ENCODE results near the gene ECI1. TPM values are rescaled to one million over a fixed set of nuclear protein-coding genes. Genes with fewer than 3 reads are reported as not detected.
"Not testable (repeated sequence)": the region's sequence is repeated elsewhere in the genome, so short reads cannot be mapped to it uniquely, and the experiment has no call there.

ECI1 gene
- polyA plus RNA-seq, 1 donor = 81.6 TPM

- no CpG with 5 or more reads among the region's 14 CpGs for WGBS (ENCODE audit: insufficient coverage, low lambda C conversion rate)
- H3K27me3 ChIP-seq (ENCODE audit: control insufficient read depth, insufficient read depth, low read length) = peaks cover 15% of the 10 kb centered on the region
- no peaks in the 10 kb centered on the region for H3K9me3 ChIP-seq (ENCODE audit: control insufficient read depth, low read depth, low read length)
- H3K27ac ChIP-seq (ENCODE audit: low read length) = no peak overlapping the region
- H3K4me3 ChIP-seq (ENCODE audit: low read length) = no peak overlapping the region
- peaks cover 3% of the 10 kb centered on the region for H3K36me3 ChIP-seq (ENCODE audit: control insufficient read depth, insufficient read depth, low read length)
- peaks cover 11% of the 10 kb centered on the region for H3K4me1 ChIP-seq (ENCODE audit: control insufficient read depth, insufficient read depth, low read length)
- no peak for DNase-seq
These were observed 20.6 kb upstream of the ECI1 start for GRCh38 chr16:2271848-2272461.

- no peak for DNase-seq
- H3K27ac ChIP-seq (ENCODE audit: low read length) = no peak overlapping the region
- no peaks in the 10 kb centered on the region for H3K9me3 ChIP-seq (ENCODE audit: control insufficient read depth, low read depth, low read length)
- no CpG with 5 or more reads among the region's 15 CpGs for WGBS (ENCODE audit: insufficient coverage, low lambda C conversion rate)
- H3K4me1 ChIP-seq (ENCODE audit: control insufficient read depth, insufficient read depth, low read length) = peaks cover 17% of the 10 kb centered on the region
- no peak overlapping the region for H3K4me3 ChIP-seq (ENCODE audit: low read length)
- peaks cover 4% of the 10 kb centered on the region for H3K36me3 ChIP-seq (ENCODE audit: control insufficient read depth, insufficient read depth, low read length)
- peaks cover 4% of the 10 kb centered on the region for H3K27me3 ChIP-seq (ENCODE audit: control insufficient read depth, insufficient read depth, low read length)
These were observed 19.4 kb upstream of the ECI1 start for GRCh38 chr16:2270588-2271470.

GRCh38 chr16:2270070-2270462 lies 18.7 kb upstream of the ECI1 start:
- no peak overlapping the region for H3K4me3 ChIP-seq (ENCODE audit: low read length)
- no peak for DNase-seq
- H3K36me3 ChIP-seq (ENCODE audit: control insufficient read depth, insufficient read depth, low read length) = peaks cover 6% of the 10 kb centered on the region

GRCh38 chr16:2267913-2268666 lies 16.7 kb upstream of the ECI1 start, which contains the start of gene RNPS1:
TSS of gene RNPS1 (minus strand) at chr16:2268126. CDS start at chr16:2264643, 3,483 bp downstream.
- DNase-seq = peak; percentile 96 to 99
- Histone ChIP-seq H3K4me1 (ENCODE audit: control insufficient read depth, insufficient read depth, low read length) (peaks cover 18% of the 10 kb centered on the region), H3K27ac (ENCODE audit: low read length) (peak within 1 kb of the TSS; percentile 100), H3K27me3 (ENCODE audit: control insufficient read depth, insufficient read depth, low read length) (no peaks in the 10 kb centered on the region), H3K4me3 (ENCODE audit: low read length) (peak within 1 kb of the TSS; percentile 95), H3K36me3 (ENCODE audit: control insufficient read depth, insufficient read depth, low read length) (peaks cover 20% of the 10 kb centered on the region), H3K9me3 (ENCODE audit: control insufficient read depth, low read depth, low read length) (no peaks in the 10 kb centered on the region)
- no CpG with 5 or more reads among the region's 88 CpGs for WGBS (ENCODE audit: insufficient coverage, low lambda C conversion rate)

More at GRCh38 chr16:2270070-2270462, 18.7 kb upstream of the ECI1 start:
- Histone ChIP-seq H3K9me3 (ENCODE audit: control insufficient read depth, low read depth, low read length) (no peaks in the 10 kb centered on the region), H3K27me3 (ENCODE audit: control insufficient read depth, insufficient read depth, low read length) (no peaks in the 10 kb centered on the region), H3K4me1 (ENCODE audit: control insufficient read depth, insufficient read depth, low read length) (peaks cover 18% of the 10 kb centered on the region), H3K27ac (ENCODE audit: low read length) (no peak overlapping the region)
- WGBS (ENCODE audit: insufficient coverage, low lambda C conversion rate) = 80% methylated on average over 1 of the region's 9 CpGs

GRCh38 chr16:2267505-2267912 lies 16.1 kb upstream of the ECI1 start:
- not testable (repeated sequence) for H3K27me3 ChIP-seq (ENCODE audit: control insufficient read depth, insufficient read depth, low read length); DNase-seq; H3K9me3 ChIP-seq (ENCODE audit: control insufficient read depth, low read depth, low read length)
- Histone ChIP-seq H3K4me3 (ENCODE audit: low read length) (peak overlapping the region; percentile 95), H3K27ac (ENCODE audit: low read length) (peak overlapping the region; percentile 100), H3K4me1 (ENCODE audit: control insufficient read depth, insufficient read depth, low read length) (peaks cover 18% of the 10 kb centered on the region), H3K36me3 (ENCODE audit: control insufficient read depth, insufficient read depth, low read length) (peaks cover 26% of the 10 kb centered on the region)
- no CpG with 5 or more reads among the region's 54 CpGs for WGBS (ENCODE audit: insufficient coverage, low lambda C conversion rate)

- H3K9me3 ChIP-seq (ENCODE audit: control insufficient read depth, low read depth, low read length); DNase-seq; H3K27me3 ChIP-seq (ENCODE audit: control insufficient read depth, insufficient read depth, low read length); H3K27ac ChIP-seq (ENCODE audit: low read length): not testable (repeated sequence)
- peaks cover 30% of the 10 kb centered on the region for H3K36me3 ChIP-seq (ENCODE audit: control insufficient read depth, insufficient read depth, low read length)
- no CpG with 5 or more reads among the region's 12 CpGs for WGBS (ENCODE audit: insufficient coverage, low lambda C conversion rate)
- H3K4me1 ChIP-seq (ENCODE audit: control insufficient read depth, insufficient read depth, low read length) = peaks cover 18% of the 10 kb centered on the region
- H3K4me3 ChIP-seq (ENCODE audit: low read length) = peak overlapping the region; percentile 95
These were observed 15.5 kb upstream of the ECI1 start for GRCh38 chr16:2266887-2267286.

- not testable (repeated sequence) for H3K4me3 ChIP-seq (ENCODE audit: low read length); DNase-seq; H3K27ac ChIP-seq (ENCODE audit: low read length); H3K4me1 ChIP-seq (ENCODE audit: control insufficient read depth, insufficient read depth, low read length); H3K27me3 ChIP-seq (ENCODE audit: control insufficient read depth, insufficient read depth, low read length); H3K9me3 ChIP-seq (ENCODE audit: control insufficient read depth, low read depth, low read length)
- peaks cover 59% of the 10 kb centered on the region for H3K36me3 ChIP-seq (ENCODE audit: control insufficient read depth, insufficient read depth, low read length)
- no CpG with 5 or more reads among the region's 14 CpGs for WGBS (ENCODE audit: insufficient coverage, low lambda C conversion rate)
These were observed 11.6 kb upstream of the ECI1 start for GRCh38 chr16:2263026-2263425.

GRCh38 chr16:2260250-2260649 lies 8.9 kb upstream of the ECI1 start:
- no peak overlapping the region for H3K4me3 ChIP-seq (ENCODE audit: low read length)
- no peaks in the 10 kb centered on the region for H3K27me3 ChIP-seq (ENCODE audit: control insufficient read depth, insufficient read depth, low read length)
- H3K36me3 ChIP-seq (ENCODE audit: control insufficient read depth, insufficient read depth, low read length) = peaks cover 83% of the 10 kb centered on the region
- H3K4me1 ChIP-seq (ENCODE audit: control insufficient read depth, insufficient read depth, low read length) = no peaks in the 10 kb centered on the region
- H3K9me3 ChIP-seq (ENCODE audit: control insufficient read depth, low read depth, low read length) = no peaks in the 10 kb centered on the region
- DNase-seq = no peak
- 84% methylated on average over 3 of the region's 8 CpGs for WGBS (ENCODE audit: insufficient coverage, low lambda C conversion rate)
- H3K27ac ChIP-seq (ENCODE audit: low read length) = no peak overlapping the region

GRCh38 chr16:2258530-2258929 lies 7.1 kb upstream of the ECI1 start:
- DNase-seq; H3K4me3 ChIP-seq (ENCODE audit: low read length); H3K27ac ChIP-seq (ENCODE audit: low read length); H3K4me1 ChIP-seq (ENCODE audit: control insufficient read depth, insufficient read depth, low read length); H3K9me3 ChIP-seq (ENCODE audit: control insufficient read depth, low read depth, low read length); H3K27me3 ChIP-seq (ENCODE audit: control insufficient read depth, insufficient read depth, low read length): not testable (repeated sequence)
- WGBS (ENCODE audit: insufficient coverage, low lambda C conversion rate) = no CpG with 5 or more reads among the region's 7 CpGs
- peaks cover 85% of the 10 kb centered on the region for H3K36me3 ChIP-seq (ENCODE audit: control insufficient read depth, insufficient read depth, low read length)

- Histone ChIP-seq H3K4me3 (ENCODE audit: low read length) (no peak overlapping the region), H3K27me3 (ENCODE audit: control insufficient read depth, insufficient read depth, low read length) (no peaks in the 10 kb centered on the region), H3K36me3 (ENCODE audit: control insufficient read depth, insufficient read depth, low read length) (peaks cover 85% of the 10 kb centered on the region), H3K4me1 (ENCODE audit: control insufficient read depth, insufficient read depth, low read length) (no peaks in the 10 kb centered on the region), H3K9me3 (ENCODE audit: control insufficient read depth, low read depth, low read length) (no peaks in the 10 kb centered on the region), H3K27ac (ENCODE audit: low read length) (no peak overlapping the region)
- WGBS (ENCODE audit: insufficient coverage, low lambda C conversion rate) = no CpG with 5 or more reads among the region's 6 CpGs
- no peak for DNase-seq
These were observed 6.3 kb upstream of the ECI1 start for GRCh38 chr16:2257726-2258125.

Data from large intestine (tissue), 3 donors.